CD4-positive, alpha-beta T cell treated with Interleukin-6 at 100 ng/mL for 8 hours (primary cell): ENCODE results near the gene CAMK1G.

Source experiments
- DNase-seq: peaks from one replicate; pipeline ENCODE4 v3.0.0-alpha.2; 2020; ENCODE audit warnings: mixed read lengths, low spot score

Gene CAMK1G

GRCh38 chr1:209601809-209602657 is 18.5 kb downstream of the CAMK1G start:
- DNase-seq, result peak; percentile 35

- no peak for DNase-seq
Observed at GRCh38 chr1:209603877-209604276, 20.4 kb downstream of the CAMK1G start.

- DNase-seq, result no peak
Observed at GRCh38 chr1:209607102-209607794, 23.7 kb downstream of the CAMK1G start.

- no peak for DNase-seq
Observed at GRCh38 chr1:209607795-209608178, 24.3 kb downstream of the CAMK1G start.

GRCh38 chr1:209609041-209609790 is 25.7 kb downstream of the CAMK1G start:
- DNase-seq, result no peak

- DNase-seq, result no peak
Observed at GRCh38 chr1:209609791-209610630, 26.5 kb downstream of the CAMK1G start.

GRCh38 chr1:209610631-209610905 is 27.1 kb downstream of the CAMK1G start:
- DNase-seq, result no peak

GRCh38 chr1:209611771-209612570 is 28.5 kb downstream of the CAMK1G start:
- no peak for DNase-seq

- no peak for DNase-seq
Observed at GRCh38 chr1:209612646-209613399, 29.3 kb downstream of the CAMK1G start.

GRCh38 chr1:209613400-209614150 is 30.1 kb downstream of the CAMK1G start:
- DNase-seq, result no peak

GRCh38 chr1:209614151-209614420 is 30.6 kb downstream of the CAMK1G start:
- no peak for DNase-seq

GRCh38 chr1:209614906-209615305 is 31.4 kb downstream of the CAMK1G start:
- DNase-seq, result no peak

- no peak for DNase-seq
Observed at GRCh38 chr1:209616366-209617046, 33.0 kb downstream of the CAMK1G start.

GRCh38 chr1:209617047-209617673 is 33.6 kb downstream of the CAMK1G start:
- no peak for DNase-seq

- DNase-seq, result no peak
Observed at GRCh38 chr1:209617755-209618154, 34.2 kb downstream of the CAMK1G start.

GRCh38 chr1:209618291-209618690 is 34.8 kb downstream of the CAMK1G start:
- no peak for DNase-seq

- no peak for DNase-seq
Observed at GRCh38 chr1:209618756-209619420, 35.4 kb downstream of the CAMK1G start.
